H1 (cell line): ENCODE results near the gene HS3ST5.

Source experiments
- ASH2L ChIP-seq: fragments of 200-600, 300-600 bp; sonication (generic); IDR thresholded peaks from one replicate; pipeline ENCODE4 v1.7.1; 2017; ENCODE audit warnings: low read length
- CREB1 ChIP-seq: IDR thresholded peaks from 2 replicates; pipeline ENCODE4 v1.6.1; 2012; ENCODE audit warnings: inconsistent platforms
- GTF2F1 ChIP-seq: IDR thresholded peaks from 2 replicates; pipeline ENCODE4 v1.6.1; 2012; ENCODE audit warnings: low read depth, low read length, improper control_type of control experiment, borderline replicate concordance
- KDM1A ChIP-seq: fragments of 200-600, 300-600 bp; sonication (generic); IDR thresholded peaks from 2 replicates; pipeline ENCODE4 v1.7.1; 2016; ENCODE audit warnings: mild to moderate bottlenecking, low read length, borderline replicate concordance
- POLR2A ChIP-seq, 2 experiments: IDR thresholded peaks; 1 replicate in 1 of 2; 2 replicates in 1 of 2; pipeline ENCODE4 v1.6.1; 2011; ENCODE audit warnings: low read depth in 2 of 2, low read length in 2 of 2, mild to moderate bottlenecking in 2 of 2; ENCODE audit errors: control extremely low read depth in 1 of 2
- POLR2AphosphoS5 ChIP-seq: IDR thresholded peaks from 2 replicates; pipeline ENCODE4 v1.6.1; 2011; ENCODE audit warnings: low read depth, low read length
- RAD21 ChIP-seq, 2 experiments: IDR thresholded peaks in 1 of 2; conservative IDR thresholded peaks in 1 of 2; 2 replicates each; pipeline ENCODE4 v1.6.1; 2011; ENCODE audit warnings: low read depth in 2 of 2, low read length in 2 of 2, improper control_type of control experiment in 1 of 2, inconsistent platforms in 1 of 2, mild to moderate bottlenecking in 1 of 2, moderate library complexity in 1 of 2
- TCF12 ChIP-seq: IDR thresholded peaks from 2 replicates; pipeline ENCODE4 v1.6.1; 2011; ENCODE audit warnings: low read depth, mild to moderate bottlenecking, low read length
- TF ChIP-seq, protein P1 (sequence below), 3 experiments: IDR thresholded peaks; 1 replicate in 2 of 3; 2 replicates in 1 of 3; pipeline versions ENCODE4 v1.5.1 to v1.6.1; 2011; ENCODE audit warnings: low read length in 3 of 3, mild to moderate bottlenecking in 3 of 3, inconsistent platforms in 2 of 3, low read depth in 1 of 3, moderate library complexity in 1 of 3; ENCODE audit not compliant: insufficient read depth in 1 of 3; ENCODE audit errors: control extremely low read depth in 1 of 3

DNA sequence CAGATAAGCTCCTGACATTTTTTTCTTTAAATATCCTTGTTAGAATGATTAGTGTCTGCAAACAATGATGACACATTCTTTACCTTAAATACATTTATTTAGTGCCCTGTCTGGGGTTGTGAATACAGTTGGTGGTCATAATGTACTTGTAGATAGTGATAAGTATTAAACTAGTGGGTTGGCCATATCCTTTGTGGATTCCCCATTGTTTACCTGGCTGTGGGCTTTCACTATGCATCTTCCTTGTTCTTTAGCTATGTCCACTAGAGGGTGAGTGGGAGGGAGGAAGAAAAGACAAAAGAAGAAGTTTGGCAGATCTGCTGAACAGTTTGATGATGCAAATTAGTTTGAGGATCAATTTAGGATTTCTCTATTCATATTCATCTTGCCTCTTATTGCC is 15.7 kb downstream of the HS3ST5 start:
- TF ChIP-seq POLR2A (IDR thresholded peaks at IDR 0.05; ENCODE audit: control extremely low read depth in 1 of 2, low read depth in 2 of 2, low read length in 2 of 2) (no peak), POLR2AphosphoS5 (no peak), KDM1A (no peak), TCF12 (no peak), CREB1 (no peak), ASH2L (no peak), RAD21 (IDR thresholded peaks at IDR 0.05 in 1 of 2, conservative IDR thresholded peaks at IDR 0.05 in 1 of 2; ENCODE audit: low read depth in 2 of 2, low read length in 2 of 2) (no peak), GTF2F1 (no peak)
- TF ChIP-seq, protein P1, sequence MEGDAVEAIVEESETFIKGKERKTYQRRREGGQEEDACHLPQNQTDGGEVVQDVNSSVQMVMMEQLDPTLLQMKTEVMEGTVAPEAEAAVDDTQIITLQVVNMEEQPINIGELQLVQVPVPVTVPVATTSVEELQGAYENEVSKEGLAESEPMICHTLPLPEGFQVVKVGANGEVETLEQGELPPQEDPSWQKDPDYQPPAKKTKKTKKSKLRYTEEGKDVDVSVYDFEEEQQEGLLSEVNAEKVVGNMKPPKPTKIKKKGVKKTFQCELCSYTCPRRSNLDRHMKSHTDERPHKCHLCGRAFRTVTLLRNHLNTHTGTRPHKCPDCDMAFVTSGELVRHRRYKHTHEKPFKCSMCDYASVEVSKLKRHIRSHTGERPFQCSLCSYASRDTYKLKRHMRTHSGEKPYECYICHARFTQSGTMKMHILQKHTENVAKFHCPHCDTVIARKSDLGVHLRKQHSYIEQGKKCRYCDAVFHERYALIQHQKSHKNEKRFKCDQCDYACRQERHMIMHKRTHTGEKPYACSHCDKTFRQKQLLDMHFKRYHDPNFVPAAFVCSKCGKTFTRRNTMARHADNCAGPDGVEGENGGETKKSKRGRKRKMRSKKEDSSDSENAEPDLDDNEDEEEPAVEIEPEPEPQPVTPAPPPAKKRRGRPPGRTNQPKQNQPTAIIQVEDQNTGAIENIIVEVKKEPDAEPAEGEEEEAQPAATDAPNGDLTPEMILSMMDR (IDR thresholded peaks at IDR 0.05; ENCODE audit: control extremely low read depth in 1 of 3, insufficient read depth in 1 of 3, low read depth in 1 of 3, low read length in 3 of 3): peak in 1 of 3 experiments; percentile 22; a peak in 1 of 4 replicates
